Stimulated activated CD4-positive, alpha-beta T cell treated with anti-CD3 and anti-CD28 coated beads, Interleukin-2, amount 100 ng/mL, for 24 hours (primary cell): Measurements from ENCODE around the gene PBX3.

ENCODE experiments used
- DNase-seq, 2 donors: peaks; one replicate each; pipeline ENCODE4 v3.0.0-alpha.2; 2020

Gene PBX3

DNA sequence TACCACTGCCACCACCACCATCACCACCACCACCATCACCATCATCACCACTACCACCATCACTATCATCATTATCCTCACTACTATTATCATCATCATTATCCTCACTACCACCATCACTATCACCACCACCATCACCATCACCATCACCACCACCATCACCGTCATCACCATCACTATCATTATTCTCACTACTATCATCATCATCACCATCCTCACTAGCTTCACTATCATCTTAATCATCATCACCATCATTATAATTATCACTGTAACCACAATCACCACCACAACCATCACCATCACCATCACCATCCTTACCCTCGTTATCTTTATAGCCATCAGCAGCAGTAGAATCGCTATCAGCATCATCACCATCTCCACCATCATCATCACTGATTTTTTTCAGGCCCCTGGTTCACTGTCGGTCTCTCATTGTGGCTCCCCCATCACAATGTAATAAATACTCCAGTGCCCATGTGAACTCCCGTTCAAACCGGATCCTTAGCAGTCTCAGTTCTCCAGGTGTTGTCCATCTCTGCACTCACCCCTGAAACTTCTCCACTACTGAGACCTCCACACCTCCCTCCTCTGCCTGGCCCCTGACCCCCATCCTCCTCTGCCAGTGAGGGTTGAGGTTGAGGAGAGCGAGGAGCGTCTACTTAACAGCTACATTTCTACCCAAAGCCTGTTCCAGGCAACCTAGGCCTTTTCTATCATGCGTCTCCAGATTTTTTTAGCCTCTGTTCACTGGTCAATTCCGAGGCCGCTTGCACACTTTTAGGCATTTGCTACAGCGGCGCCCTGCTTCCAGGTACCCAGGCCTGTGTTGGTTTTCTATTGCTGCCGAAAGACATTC lies 238.2 kb downstream of the PBX3 start:
- no peak for DNase-seq

DNA sequence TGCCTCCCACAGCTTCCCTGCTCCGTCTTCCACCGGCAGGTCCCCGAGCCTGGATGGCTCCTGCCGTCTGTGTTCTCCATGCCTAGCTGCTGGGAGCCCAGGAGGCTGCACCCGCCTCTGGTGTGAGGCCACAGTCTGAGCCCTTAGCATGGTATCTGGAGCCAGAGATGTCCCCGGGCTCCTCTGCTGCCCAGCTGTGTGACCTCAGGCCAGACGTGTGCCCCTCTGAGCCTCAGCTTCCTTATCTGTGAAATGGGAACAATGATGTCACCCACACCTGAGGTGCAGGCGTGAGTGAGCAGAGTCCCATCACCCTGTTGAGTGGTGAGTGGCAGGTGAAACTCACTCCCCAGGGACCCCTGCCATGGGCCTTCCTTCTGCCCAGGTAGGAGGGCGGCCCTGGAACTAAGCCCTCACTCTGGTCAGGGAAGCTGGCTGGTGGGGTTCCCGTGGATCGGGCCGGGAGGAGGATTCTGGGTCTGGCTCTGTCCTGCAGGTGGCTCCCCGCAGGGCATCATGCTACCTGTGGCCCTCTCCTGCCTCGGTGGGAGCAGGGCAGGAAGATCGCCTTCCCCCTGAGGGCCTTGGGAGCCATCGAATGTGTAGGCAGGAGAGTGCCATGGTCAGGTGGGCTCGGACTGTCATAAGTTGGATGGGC lies 239.0 kb downstream of the PBX3 start:
- DNase-seq = no peak

DNA sequence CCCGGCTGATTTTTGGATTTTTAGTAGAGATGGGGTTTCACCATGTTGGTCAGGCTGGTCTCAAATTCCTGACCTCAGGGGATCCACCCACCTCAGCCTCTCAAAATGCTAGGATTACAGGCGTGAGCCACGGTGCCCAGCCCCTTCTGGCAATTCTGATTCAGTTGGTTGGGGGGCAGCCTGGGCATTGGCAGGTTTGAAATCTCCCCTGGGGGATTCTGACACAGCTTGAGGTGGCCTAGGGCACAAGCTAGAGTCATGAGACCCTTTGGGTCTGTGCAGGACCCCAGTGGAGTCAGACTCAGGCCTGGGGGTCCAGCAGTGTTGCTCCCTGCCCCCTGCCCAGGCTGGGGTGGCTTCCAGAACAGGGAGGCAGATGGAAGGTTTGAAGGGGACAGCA lies 239.8 kb downstream of the PBX3 start:
- DNase-seq = no peak

- no peak for DNase-seq
These were observed 240.2 kb downstream of the PBX3 start for GRCh38 chr9:125987420-125987819.

DNA sequence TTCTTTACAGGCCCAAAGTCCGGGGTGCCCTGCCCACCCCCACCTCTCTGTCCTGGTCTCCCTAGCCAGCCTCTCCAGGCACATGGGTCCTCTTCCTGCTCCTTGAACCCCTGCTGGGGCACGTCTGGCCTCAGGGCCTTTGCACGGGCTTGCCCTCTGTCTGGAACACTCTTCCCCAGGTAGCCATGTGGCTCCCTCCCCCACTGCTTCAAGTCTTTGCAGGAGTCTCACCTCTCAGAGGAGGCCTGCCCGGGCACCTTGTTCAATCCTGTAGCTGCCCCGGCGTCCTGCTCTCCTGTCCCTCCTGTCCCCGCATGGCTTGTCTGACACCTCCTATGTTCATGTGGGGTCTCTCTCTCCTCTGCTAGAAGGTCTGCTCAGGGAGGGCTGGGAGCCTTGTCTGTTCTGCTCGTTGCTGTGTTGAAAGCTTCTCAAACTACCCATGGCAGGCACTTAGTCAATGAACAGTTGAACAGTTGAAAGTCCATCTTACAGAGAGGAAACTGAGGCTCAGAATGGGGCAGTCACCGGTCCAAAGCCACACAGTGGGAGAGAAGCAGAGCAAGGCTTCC lies 241.4 kb downstream of the PBX3 start:
- no peak for DNase-seq

DNA sequence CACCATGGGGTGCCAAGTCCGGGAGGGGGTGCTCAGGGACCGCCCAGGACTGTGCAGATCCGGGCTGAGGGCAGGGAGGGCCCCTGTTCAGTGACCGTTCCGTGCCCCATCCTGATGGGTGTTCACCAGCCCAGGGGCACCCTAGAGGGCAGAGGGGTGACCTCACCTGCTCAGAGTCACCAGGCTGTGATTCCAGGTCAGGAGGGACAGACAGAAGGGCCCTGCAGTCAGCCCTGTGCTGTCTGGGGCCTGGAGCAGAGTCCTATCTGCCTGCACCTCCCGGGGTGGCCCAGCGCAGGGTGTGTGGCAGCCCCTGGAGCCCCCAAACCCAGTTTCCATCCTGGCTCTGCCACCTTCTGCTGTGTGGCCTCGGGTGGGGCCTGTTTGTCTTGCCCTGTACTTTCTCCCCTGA lies 241.9 kb downstream of the PBX3 start:
- DNase-seq = no peak

GRCh38 chr9:125989524-125990180 lies 242.5 kb downstream of the PBX3 start:
- DNase-seq = no peak

GRCh38 chr9:125990186-125990792 lies 243.1 kb downstream of the PBX3 start:
- DNase-seq = no peak

DNA sequence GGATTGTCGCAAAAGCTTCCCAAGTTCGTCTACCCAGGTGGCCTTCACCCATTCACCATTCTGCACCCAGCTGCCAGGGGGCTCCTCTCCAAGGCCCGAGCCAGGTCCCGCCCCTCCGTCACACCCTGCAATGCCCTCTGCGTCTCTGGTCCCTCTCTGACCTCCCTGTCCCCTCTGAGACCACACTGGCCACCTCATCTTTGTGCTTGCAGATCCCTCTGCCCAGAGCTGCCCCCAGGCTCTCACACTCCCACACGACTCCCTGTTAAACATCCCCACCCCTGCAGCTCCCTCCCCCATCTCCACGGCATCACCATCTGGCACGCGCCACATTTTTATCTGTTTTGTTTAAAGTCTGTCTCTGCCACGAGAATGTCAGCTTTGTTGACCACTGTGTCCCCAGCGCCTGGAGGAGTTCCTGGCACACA lies 243.6 kb downstream of the PBX3 start:
- DNase-seq = no peak

GRCh38 chr9:125991886-125992529 lies 244.8 kb downstream of the PBX3 start:
- DNase-seq = no peak

- no peak for DNase-seq
These were observed 245.4 kb downstream of the PBX3 start for GRCh38 chr9:125992557-125992956.

GRCh38 chr9:125993466-125993865 lies 246.3 kb downstream of the PBX3 start:
- no peak for DNase-seq

GRCh38 chr9:125994066-125994943 lies 247.1 kb downstream of the PBX3 start:
- no peak for DNase-seq

DNA sequence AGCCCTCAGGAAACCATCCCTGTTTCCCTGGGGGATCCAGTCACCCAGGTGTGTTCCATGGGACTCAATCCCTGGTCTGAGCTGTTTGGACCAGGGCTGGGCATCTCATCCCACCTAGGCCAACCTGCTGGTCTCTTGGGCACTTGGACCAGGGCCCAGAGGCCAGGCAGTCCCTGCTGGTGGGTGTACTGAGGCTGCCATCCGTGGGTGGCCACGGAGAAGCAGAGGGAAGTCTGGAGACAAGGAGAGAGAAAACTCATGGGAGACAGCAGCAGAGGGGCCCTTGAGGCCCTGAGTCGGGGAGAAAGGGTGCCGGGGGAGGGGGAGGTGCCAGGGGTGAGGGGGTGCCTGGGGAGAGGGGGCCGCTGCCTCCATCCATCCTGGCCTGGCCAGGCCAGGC lies 247.8 kb downstream of the PBX3 start:
- no peak for DNase-seq

- no peak for DNase-seq
These were observed 248.5 kb downstream of the PBX3 start for GRCh38 chr9:125995706-125996105.

- no peak for DNase-seq
These were observed 249.6 kb downstream of the PBX3 start for GRCh38 chr9:125996791-125997190.

- DNase-seq = no peak
These were observed 250.1 kb downstream of the PBX3 start for GRCh38 chr9:125997196-125997823.

DNA sequence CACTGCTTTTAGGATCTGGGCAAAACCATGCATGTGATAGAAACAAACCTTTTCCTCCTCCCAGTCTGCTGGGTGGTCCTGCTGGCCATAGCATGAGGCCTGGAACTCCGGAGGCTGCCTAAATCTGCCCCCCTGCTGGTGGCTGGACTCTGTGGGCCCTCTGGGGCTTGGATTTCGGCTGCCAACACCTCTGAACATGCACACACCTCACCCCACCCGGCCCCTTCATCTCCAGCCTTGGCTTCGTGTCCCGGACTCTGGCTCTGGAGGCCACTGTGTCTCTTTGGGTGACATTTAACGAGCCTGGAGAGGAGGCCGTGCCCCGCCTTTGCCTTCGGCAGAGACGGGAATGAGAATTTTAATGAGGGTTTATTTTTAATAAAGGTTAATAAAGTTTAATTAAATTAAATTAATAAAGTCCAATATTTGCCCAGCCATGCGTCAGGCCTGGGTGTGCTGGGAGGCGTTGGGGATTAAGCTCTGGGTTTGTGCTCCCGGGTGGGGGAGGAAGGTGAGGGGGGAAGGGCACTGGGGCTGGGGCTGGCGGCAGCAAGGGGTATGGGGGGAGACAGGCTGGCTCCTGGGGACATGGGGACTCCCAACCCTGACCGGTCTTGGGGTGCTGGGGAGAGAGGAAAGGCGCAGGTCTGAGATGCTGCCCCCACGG lies 251.8 kb downstream of the PBX3 start:
- no peak for DNase-seq

GRCh38 chr9:125999504-125999881 lies 252.3 kb downstream of the PBX3 start:
- no peak for DNase-seq

DNA sequence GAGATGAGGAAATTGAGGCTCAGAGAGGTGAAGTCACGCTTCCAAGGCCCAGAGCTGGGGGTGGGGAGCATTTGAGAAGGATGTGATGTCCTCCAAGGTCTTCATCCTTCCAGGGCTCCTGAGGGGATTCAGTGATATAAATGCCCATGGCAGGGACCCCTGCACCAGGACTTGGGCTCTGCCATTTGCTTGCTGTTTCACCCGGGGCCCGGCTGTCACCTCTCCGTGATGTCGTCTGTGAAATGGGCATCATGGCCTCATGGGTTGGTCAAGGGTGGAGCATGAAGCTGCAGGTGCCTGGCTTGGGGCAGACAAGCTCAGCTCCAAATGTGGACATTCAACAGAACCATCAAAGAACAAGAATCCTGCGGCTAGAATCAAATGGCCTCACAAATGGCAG lies 253.1 kb downstream of the PBX3 start:
- DNase-seq = no peak
